GM12875 (cell line): ENCODE data around the gene ZDHHC13.

ENCODE experiments used
- H3K4me3 ChIP-seq: one replicate; pipeline ENCODE4 v1.5.1; 2011; ENCODE audit warnings: low read depth, low read length, control low read depth
- TF ChIP-seq, protein P1 (sequence below): IDR thresholded peaks from 2 replicates; pipeline ENCODE4 v1.5.1; 2011; ENCODE audit warnings: low read depth, mild to moderate bottlenecking, control low read depth, inconsistent platforms, low read length, moderate library complexity, borderline replicate concordance; ENCODE audit not compliant: insufficient read depth

The ZDHHC13 gene, protein sequence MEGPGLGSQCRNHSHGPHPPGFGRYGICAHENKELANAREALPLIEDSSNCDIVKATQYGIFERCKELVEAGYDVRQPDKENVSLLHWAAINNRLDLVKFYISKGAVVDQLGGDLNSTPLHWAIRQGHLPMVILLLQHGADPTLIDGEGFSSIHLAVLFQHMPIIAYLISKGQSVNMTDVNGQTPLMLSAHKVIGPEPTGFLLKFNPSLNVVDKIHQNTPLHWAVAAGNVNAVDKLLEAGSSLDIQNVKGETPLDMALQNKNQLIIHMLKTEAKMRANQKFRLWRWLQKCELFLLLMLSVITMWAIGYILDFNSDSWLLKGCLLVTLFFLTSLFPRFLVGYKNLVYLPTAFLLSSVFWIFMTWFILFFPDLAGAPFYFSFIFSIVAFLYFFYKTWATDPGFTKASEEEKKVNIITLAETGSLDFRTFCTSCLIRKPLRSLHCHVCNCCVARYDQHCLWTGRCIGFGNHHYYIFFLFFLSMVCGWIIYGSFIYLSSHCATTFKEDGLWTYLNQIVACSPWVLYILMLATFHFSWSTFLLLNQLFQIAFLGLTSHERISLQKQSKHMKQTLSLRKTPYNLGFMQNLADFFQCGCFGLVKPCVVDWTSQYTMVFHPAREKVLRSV

DNA sequence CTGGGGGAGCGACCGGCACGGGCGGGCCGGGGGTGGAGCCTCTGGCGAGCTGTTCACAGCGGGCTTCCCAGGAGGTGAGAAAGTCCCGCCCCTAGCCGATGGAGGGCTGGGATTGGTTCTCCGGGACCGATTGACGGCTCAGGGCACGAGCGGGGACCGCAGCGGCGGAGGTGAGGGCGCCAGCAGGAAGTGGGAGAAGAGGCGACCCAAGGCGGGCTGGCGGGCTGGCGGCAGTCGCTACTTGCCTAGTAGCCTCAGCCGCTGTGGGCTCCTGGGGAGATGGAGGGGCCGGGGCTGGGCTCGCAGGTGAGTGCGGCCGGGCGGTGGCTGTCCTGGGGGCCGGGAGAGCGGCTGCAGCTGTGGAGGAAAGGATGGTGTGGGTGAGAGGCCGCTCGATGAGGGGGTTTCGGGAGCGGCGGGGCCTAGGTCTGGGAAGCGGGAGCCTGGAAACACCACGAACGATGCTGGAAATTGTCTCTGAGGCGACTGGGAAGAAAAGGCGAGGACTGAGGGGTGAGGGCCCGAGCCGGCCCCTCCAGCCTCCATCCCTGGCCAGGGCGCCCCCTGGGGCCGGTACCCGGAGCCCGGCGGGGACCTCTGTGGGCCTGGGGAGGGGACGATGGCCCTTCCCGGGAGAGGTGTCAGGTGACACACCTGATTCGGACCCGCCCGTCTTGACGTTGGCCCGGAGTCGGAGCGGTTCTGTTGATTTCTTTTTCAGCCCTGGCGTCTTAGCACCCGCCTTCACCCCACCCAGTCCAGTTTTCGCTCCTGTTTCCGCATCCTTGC, at the start of gene ZDHHC13:
Gene ZDHHC13, plus strand, starts transcription at position 198 of the 789 bp plus-strand sequence. Its CDS starts 82 bp downstream, at position 280.
- TF ChIP-seq, protein P1, sequence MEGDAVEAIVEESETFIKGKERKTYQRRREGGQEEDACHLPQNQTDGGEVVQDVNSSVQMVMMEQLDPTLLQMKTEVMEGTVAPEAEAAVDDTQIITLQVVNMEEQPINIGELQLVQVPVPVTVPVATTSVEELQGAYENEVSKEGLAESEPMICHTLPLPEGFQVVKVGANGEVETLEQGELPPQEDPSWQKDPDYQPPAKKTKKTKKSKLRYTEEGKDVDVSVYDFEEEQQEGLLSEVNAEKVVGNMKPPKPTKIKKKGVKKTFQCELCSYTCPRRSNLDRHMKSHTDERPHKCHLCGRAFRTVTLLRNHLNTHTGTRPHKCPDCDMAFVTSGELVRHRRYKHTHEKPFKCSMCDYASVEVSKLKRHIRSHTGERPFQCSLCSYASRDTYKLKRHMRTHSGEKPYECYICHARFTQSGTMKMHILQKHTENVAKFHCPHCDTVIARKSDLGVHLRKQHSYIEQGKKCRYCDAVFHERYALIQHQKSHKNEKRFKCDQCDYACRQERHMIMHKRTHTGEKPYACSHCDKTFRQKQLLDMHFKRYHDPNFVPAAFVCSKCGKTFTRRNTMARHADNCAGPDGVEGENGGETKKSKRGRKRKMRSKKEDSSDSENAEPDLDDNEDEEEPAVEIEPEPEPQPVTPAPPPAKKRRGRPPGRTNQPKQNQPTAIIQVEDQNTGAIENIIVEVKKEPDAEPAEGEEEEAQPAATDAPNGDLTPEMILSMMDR, result peak; percentile 46; the same call in 1 of the 2 replicates
- peak within 1 kb of the TSS; percentile 75 for H3K4me3 ChIP-seq

DNA sequence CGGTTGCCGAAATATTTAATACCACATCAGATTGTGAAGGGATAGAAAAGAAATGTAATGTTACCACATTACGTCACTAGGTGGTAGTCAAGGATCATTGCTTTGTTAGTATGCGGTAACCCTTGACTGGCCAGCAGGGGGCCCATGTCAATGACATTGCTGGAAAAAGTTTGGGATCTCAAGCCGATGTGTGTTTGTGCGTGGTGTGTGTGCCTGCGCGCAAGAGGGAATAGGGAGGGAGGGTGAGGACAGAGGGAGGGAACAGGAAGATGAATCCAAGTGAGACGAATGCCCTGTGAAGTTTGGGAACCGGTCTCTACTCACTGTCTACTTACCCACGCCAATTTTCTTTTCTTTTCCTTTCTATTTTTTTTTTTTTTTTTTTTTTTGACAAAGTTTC, 45.7 kb upstream of the ZDHHC13 start:
- no peak overlapping the region for H3K4me3 ChIP-seq
- TF ChIP-seq, protein P1, result peak; percentile 96

DNA sequence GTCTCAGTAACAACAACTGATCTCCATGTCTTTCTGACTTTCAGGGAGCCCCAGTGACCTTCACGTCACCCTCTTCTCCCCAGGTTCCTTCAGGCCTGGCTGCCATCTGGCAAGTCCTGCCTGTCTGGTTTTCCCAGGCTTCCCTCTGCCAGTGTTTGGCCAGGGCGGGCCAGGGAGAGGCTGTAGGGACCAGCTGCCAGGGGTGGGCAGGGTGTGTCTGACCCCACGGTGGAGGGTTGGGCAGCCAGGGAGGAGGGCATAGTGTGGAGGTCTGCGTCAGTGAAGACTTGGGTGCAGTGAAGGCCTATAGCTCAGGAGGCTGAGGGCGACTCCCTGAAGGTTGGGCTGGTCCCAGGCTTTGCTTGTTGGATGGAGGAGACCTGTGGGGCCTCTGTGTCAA, 44.5 kb upstream of the ZDHHC13 start:
- H3K4me3 ChIP-seq, result no peak overlapping the region
- TF ChIP-seq, protein P1, result no peak

DNA sequence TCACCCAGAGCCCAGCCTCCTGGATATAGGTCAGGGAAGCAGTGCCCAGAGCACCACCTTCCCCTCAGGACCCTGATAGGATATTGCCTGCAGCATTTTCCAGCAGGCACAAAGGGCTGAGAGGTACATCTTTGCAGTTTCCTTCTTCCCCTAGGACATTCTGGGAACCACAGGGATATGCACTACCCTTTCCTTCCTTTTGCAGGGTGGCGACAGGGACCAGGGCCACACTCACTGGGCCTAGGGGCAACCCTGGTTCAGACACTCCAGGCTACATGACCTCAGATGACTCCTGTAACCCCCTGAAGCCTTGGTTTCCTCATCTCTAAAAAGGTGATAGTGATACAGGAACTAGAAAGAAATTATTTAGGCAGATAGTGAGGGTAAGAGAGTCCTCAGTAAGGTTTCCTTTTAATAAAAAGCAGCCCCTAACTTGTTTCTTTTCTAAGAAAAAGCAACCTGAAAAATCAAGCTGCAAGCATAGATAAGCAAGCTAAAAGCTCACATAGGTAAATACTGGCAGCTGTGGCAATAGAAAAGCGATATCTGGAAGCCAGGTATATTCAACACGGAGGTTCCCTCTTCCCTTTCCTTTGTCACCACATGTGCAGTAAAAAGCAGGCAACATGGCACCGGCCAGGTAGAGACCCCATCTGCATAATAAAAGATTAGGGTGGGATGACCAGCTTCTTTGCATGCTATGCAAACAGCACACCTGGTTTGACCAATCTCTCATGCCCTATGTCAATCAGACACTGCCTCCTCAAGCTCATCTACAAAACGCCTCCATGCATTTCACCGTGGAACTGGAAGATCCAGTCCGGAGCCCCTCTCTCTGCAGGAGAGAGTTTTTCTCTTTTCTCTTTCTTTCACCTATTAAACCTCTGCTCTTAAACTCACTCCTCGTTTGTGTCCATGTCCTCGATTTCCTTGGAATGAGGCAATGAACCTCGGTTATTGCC, 43.2 kb upstream of the ZDHHC13 start:
- TF ChIP-seq, protein P1, result no peak
- no peak overlapping the region for H3K4me3 ChIP-seq

DNA sequence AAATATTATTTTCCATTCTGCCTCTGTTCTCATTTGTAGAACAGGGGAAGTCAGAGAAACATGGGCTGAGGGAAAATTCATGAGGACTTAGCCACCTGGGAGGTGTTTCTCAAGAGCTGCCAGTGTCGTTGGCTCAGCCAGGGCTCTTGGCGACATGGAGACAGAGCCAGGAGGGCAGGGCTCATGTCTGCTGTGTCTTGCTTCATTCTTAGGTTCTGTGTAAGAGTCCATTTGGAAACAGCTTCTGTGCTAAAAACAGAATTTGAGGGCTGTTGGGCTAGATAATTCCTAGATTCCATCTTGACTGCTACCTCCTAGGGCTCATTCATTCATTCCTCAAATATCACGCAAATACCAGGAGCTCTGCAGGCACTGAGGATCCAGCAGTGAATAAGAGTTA, 41.3 kb upstream of the ZDHHC13 start:
- H3K4me3 ChIP-seq, result no peak overlapping the region
- TF ChIP-seq, protein P1, result no peak
